Activated CD8-positive, alpha-beta memory T cell treated with anti-CD3 and anti-CD28 coated beads, Interleukin-2, amount 50 U/mL, for 4 hours (primary cell): ENCODE measurements around the gene SCYGR6.

Source experiments
- DNase-seq: peaks from one replicate; pipeline ENCODE4 v3.0.0-alpha.2; 2020

SCYGR6 gene

DNA sequence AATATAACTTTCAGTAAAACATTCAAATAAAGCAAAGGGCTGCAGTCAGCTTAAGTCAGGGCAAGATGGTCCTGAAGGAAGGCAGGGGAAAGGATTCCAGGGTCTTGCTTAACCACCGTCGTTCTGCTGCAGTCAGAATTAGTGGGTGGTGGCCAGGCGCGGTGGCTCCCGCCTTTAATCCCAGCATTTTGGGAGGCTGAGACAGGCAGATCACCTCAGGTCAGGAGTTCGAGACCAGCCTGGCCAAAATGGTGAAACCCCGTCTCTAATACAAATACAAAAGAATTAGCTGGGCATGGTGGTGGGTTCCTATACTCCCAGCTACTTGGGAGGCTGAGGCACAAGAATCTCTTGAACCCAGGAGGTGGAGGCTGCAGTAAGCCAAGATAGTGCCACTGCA, 13.6 kb downstream of the SCYGR6 start:
- DNase-seq = no peak

DNA sequence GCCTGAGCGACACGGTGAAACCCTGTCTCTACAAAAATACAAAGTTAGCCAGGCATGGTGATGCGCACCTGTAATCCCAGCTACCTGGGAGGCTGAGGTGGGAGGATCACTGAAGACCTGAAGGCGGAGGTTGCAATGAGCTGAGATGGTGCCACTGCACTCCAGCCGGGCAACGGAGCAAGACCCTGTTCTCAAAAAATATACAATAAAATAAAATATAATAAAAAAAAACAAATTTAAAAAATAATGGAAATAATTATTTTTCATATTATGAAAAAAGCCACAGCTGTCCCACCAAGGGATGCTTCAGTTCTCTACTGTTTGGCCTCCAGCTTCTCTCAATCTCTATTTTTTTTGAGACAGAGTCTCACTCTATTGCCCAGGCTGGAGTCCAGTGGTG, 17.2 kb downstream of the SCYGR6 start:
- DNase-seq = no peak

DNA sequence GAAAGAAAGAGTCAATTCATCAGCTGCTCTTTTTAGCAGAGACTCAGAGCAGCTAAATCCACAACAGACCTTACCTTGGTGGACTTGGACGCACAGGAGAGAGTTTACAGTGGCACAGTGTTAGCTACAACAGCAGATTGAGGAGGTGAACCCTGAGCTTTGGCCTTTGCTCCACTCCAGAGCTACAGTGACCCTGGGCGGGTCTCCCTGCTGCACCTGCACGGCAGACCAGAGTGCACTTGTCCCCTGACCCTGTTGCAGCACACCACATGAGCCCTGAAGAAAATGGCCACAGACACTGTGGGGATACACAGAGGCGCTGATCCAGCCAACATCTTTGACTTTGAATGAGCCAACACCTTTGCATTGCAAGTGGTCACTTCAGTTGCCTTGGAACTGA, 17.7 kb downstream of the SCYGR6 start:
- no peak for DNase-seq

DNA sequence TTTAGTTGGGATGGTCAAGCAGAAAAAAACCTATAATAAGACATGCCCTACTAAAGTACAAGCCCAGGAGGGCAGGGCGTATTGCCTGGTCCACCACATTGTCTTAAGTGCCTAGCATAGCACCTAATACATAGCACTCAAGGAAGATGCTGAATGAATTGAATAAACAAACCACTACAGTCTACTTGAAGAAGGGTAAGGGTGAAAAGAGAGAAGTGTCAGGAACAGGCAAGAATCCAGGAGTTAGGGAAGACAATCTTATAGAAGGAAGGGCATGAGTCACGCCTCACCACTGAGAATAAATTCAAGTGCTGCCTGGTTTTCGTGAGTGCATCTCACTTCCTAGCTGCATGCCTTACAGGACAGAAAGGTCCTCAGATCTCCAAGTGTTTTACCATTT, 20.6 kb downstream of the SCYGR6 start:
- DNase-seq = no peak

DNA sequence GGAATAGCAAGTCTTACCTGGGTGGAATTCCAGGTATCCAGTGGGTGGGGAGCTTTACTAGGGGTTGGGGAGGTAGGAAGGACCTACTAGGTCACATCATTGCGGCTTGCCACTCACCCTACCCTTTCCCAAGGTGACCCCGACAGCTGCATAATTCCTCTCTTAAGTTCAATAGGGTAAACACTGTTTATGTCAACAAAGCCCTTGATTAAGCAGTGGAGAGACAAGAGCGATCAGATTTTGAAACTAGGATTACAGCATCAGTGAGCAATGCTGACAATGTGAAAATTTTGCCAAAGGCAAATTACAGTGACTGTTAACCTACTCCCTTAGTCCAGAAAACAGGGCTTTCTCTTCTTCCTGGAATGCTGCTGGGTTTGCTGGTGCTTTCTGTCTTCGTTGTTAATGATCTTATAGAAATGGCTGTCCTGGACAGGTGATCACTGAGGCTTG, 21.3 kb downstream of the SCYGR6 start:
- DNase-seq = no peak

DNA sequence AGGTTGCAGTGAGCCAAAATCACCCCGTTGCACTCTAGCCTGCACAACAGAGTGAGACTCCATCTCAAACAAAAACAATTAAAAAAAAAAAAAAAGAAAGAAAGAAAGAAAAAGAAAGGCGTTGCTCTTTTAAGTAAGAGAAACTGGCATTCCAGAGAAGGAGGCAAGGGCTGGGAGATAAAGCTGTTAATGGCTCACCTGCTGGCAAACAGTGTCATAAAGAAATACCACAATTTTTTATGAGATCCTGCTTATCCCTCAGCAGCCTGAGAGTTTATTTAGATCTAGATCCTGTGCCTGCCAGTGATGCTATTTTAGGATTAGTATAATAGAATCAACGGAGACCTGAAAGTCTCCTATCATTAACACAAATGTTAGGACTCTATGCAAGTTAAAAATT, 23.0 kb downstream of the SCYGR6 start:
- DNase-seq = no peak

DNA sequence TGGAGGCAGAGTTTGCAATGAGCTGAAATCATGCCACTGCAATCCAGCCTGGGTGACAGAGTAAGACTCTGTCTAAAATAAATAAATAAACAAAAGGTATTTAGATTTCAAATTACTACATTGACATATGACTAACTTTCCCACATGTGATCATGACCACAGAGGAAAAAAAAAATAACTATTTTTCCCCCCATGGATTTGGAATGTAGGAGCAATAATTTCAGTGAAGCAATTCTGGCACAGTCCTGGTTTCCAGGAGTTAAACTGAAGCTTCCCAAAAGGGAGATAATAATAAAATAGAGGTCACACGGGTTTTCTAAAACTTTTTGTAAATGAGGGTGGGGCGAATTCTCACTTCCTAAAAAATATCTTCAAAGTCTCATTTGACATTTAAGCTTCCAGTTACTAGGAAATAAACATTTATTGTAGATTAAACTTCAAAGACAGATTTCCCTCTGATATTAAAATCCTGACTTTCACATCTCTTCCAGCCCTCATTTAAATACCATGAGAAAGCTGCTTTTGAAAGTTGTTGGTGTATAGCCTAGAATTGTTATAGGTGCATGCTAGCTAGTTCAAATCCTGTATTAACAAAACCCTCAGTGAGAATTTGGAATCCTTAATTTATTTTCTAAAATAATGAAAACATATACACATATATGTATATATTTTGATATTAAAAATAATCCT, 27.4 kb downstream of the SCYGR6 start:
- DNase-seq = no peak

DNA sequence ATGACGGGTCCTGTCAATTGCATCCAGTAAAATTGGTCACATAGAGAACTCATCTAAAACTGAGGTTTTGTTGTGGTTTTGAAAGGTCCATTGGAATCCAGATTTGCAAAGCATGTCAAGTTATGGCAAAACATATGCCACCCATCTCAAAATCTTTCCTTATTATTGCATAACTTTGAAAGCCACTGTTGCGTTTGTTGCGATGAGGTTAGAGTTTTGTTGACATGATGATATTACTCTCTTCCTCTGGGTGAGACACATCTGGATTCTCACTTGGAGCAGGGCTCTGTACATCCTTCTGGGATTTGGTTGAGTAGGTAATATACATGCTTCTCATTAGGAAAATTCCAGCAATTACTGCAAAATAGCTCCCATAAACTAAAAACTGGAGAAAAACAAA, 37.4 kb downstream of the SCYGR6 start:
- no peak for DNase-seq

DNA sequence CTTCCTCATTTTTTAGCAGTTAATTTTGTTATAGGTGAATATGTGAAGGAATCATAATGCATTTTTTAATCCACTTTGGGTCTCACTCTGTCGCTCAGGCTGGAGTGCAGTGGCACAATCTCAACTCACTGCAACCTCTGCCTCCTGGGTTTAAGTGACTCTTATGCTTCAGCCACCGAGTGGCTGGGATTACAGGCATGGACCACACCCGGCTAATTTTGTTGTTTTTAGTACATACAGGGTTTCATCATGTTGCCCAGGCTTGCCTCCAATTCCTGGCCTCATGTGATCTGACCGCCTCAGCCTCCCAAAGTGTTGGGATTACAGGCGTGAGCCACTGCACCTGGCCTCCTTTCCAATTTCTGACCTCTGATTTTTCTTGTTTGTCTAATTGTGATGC, 40.3 kb downstream of the SCYGR6 start:
- no peak for DNase-seq

DNA sequence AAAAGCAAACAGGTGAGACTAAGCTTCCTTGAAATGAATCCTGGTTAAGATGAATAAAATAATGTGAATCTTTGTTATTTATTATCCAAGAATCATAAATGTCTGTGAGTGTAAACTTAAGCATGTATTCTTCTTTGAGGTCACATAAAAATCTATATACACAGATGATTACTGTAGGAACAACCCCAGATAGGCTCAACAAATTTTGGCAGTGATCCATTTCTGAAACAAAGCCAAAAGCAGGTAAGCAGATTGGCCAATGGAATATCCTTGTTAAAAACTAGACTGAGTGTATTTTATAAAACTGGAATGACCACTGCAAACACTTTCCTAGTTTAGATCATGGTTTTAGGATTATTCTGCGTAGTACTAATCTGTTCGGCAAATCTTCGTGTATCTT, 46.6 kb downstream of the SCYGR6 start:
- no peak for DNase-seq

DNA sequence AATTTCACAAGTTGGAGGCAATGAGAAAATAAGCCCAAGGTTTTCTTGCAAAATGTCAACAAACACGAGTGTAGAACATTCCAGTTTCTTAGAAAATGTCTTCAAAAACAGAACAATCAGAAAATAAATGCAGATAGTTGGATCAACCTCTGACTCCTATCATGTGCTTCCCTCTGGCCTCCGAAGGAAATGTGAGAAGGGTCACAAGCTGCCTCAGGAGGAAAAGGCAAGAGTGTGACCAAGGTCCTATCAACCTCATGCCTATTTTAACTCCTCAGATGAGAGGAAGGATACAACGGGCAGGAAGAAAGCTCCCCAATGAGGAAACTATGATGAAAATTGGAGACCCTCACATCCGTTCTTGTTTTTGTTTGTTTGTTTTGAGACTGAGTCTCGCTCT, 50.1 kb downstream of the SCYGR6 start:
- DNase-seq = no peak
